Adipocyte (in vitro differentiated cells): ENCODE data around the gene FBXL14.
A peak's percentile ranks its signal among the peaks of the same experiment; 100 is the strongest.

Experiments
- DNase-seq: peaks from one replicate; pipeline ENCODE4 v3.0.0-alpha.2; 2015; ENCODE audit warnings: low read depth
- H3K27me3 ChIP-seq: replicated peaks from 2 replicates; pipeline ENCODE4 v1.7.0; 2013; ENCODE audit warnings: mild to moderate bottlenecking, low read length, moderate library complexity; ENCODE audit not compliant: control insufficient read depth, insufficient read depth
- H3K36me3 ChIP-seq: 2 replicates; pipeline ENCODE4 v1.7.0; 2013; ENCODE audit warnings: low read length, mild to moderate bottlenecking, moderate library complexity; ENCODE audit not compliant: control insufficient read depth, insufficient read depth, severe bottlenecking
- H3K4me1 ChIP-seq: 2 replicates; pipeline ENCODE4 v1.7.0; 2013; ENCODE audit warnings: mild to moderate bottlenecking, low read length, moderate library complexity; ENCODE audit not compliant: control insufficient read depth, insufficient read depth
- H3K4me3 ChIP-seq: 2 replicates; pipeline ENCODE4 v1.7.0; 2013; ENCODE audit warnings: mild to moderate bottlenecking, low read length, moderate library complexity
- H3K9ac ChIP-seq: 2 replicates; pipeline ENCODE4 v1.7.0; 2013; ENCODE audit warnings: mild to moderate bottlenecking, low read length, moderate library complexity
- H3K9me3 ChIP-seq: 2 replicates; pipeline ENCODE4 v1.7.0; 2013; ENCODE audit warnings: mild to moderate bottlenecking, low read length, moderate library complexity; ENCODE audit not compliant: control insufficient read depth

The FBXL14 gene, protein sequence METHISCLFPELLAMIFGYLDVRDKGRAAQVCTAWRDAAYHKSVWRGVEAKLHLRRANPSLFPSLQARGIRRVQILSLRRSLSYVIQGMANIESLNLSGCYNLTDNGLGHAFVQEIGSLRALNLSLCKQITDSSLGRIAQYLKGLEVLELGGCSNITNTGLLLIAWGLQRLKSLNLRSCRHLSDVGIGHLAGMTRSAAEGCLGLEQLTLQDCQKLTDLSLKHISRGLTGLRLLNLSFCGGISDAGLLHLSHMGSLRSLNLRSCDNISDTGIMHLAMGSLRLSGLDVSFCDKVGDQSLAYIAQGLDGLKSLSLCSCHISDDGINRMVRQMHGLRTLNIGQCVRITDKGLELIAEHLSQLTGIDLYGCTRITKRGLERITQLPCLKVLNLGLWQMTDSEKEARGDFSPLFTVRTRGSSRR

DNA sequence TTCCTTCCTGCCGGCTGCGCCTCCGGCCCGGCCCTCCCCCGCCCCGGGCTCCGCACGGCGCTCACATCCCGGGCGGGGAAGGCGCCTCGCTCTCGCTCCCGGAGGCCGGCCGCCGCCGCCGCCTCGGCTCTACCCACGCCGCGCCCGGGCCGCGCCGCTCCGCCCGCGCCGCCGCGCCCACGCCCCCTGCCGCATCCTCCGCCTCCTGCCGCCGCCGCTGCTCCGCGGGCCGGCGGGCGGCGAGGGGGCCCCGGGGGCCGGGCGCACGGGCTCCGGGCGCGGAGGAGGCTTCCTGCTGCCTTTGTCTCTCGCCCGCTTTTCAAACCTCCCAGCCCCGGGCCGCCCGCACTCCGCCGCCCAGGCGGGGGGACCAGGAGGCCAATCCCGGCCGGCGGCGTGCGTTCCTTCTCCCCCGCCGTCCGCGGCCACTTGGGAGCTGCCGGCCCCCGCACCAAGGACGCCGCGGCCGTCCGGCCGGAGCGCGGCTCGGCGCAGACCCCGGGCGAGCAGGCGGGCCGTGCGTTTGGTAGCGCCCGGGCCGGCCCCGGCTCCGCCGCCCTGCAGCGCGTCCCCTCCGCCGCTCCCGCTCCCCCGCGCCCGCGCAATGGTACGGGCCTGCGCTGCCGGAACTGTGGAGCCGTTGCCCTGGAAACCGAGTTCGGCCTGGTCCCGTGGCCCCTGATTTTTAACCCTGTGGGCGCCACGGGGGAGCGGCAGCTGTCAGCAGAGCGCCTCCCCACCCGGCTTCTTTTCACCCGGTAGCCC lies at the start of gene FBXL14:
Gene FBXL14 (minus strand): TSS at position 321 of the 765 bp plus-strand sequence. CDS start 515 bp downstream, outside the sequence.
- Histone ChIP-seq H3K4me3 (peak within 1 kb of the TSS; percentile 93), H3K4me1 (peaks cover 48% of the 10 kb centered on the region), H3K27me3 (no peaks in the 10 kb centered on the region), H3K36me3 (no peaks in the 10 kb centered on the region), H3K9me3 (no peaks in the 10 kb centered on the region), H3K9ac (peak within 1 kb of the TSS; percentile 92)
- peak; percentile 94 for DNase-seq

DNA sequence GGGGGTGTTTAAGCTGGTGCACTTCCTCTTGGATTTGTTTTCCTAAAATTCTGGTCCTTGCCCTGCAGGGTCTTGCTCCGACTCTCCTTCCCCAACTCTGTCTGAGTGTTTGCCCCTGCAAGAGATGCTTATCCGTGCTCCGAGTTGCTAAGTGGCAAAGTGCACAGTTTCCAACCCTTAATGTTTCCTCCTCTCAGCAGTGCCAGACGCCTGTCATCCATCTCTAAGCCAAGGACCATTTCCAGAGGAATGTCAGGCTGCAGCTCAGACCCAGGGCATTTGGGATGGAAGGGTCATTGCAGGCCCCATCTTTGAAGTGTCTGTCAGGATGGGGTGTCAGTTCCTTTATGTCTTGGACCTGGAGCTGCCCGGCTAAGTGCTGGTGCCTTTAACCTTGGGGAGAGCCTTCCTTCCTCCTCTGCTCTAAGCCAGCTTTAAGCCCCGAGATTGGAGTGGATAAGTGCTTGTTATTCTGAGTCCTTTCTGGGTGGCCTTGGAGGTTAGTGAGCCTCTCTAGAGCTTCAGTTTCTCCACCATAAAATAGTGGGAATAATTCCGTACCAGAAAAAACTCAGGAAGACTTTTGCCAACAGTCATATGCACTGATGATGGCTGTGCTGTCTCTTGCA lies 49.6 kb upstream of the FBXL14 start:
- peaks cover 15% of the 10 kb centered on the region for H3K4me1 ChIP-seq
- no peaks in the 10 kb centered on the region for H3K9me3 ChIP-seq
- no peaks in the 10 kb centered on the region for H3K36me3 ChIP-seq
- no peak overlapping the region for H3K9ac ChIP-seq
- DNase-seq, result no peak
- no peak overlapping the region for H3K4me3 ChIP-seq
- no peaks in the 10 kb centered on the region for H3K27me3 ChIP-seq

DNA sequence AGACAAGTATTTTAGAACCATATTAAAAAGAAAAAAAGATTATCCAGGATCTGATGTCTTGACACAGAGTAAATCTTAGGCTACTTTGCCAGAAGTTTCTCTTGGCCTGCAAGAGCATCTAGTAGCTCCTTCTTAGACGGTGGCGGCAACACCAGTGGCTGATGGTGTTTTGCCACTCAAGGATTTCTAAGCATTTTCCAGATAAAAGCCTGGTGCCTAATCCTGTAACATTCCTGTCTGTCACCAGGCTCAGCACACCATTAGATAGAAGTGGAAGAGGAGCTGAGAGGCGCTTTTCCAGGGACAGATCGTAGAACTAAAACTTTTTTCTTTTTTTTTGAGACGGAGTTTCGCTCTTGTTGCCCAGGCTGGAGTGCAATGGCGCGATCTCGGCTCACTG lies 48.7 kb upstream of the FBXL14 start:
- Histone ChIP-seq H3K9ac (no peak overlapping the region), H3K27me3 (no peaks in the 10 kb centered on the region), H3K4me1 (peaks cover 15% of the 10 kb centered on the region), H3K36me3 (no peaks in the 10 kb centered on the region), H3K4me3 (no peak overlapping the region), H3K9me3 (no peaks in the 10 kb centered on the region)
- DNase-seq, result no peak

DNA sequence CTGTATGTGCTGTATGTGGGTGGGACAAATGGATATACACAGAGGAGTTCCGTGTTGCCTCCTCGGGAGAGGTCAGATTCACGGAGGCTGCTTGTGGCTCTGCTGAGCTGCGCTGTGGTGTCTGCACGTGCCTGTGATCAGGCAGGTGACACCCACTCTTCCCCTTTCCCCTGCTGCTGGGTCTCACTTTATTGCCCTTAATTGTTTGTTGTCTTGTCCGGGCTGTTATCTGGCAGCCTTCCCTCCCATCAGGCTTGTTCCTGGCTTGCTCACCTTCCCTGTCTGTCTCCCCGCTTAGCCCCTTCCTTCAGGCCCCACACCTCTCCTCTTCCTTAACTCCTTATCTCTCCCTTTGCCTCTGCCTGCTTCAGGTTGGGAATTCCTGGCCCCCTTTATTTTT lies 48.1 kb upstream of the FBXL14 start:
- no peaks in the 10 kb centered on the region for H3K36me3 ChIP-seq
- H3K9ac ChIP-seq, result no peak overlapping the region
- no peak for DNase-seq
- no peak overlapping the region for H3K4me3 ChIP-seq
- peaks cover 15% of the 10 kb centered on the region for H3K4me1 ChIP-seq
- H3K27me3 ChIP-seq, result no peaks in the 10 kb centered on the region
- no peaks in the 10 kb centered on the region for H3K9me3 ChIP-seq

DNA sequence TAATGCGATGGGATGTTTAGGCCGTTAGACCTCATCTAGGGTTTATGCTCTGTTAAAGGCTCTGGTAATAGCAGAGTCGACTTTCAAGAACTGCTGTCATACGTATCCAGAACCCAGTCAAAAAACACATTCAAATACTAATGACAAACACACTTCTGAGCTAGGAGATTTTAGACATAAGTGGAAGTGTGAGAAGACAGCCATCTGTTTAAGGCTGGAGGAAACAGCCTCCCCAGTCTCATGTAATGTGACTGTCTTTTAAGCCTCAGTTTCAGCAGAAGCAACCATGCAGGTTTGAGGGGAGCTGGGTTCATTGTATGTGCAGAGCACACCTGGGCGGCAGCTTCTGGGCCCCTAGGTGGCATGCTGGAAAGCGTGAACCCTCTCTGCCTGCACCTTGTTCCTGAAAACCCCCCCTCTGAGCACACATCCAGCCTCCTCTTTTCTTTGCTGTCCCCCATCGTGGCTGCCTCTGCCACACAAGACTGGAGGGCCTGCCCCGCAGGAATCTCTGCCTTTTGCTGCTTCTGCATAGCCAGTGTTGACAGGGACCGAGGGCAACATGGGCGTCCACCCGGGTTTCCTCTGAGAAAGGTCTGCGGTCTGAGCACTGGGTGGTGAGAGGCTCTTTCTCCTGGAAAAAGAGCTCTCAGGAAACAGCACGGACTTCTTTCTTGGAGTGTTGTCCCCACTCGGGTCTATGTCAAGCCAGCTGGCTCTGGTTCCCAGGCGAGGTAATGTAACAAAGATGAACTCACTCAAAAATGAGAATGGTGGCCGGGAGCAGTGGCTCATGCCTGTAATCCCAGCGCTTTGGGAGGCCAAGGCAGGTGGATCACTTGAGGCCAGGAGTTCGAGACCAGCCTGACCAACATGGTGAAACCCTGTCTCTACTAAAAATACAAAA lies 46.2 kb upstream of the FBXL14 start:
- H3K4me1 ChIP-seq, result peaks cover 15% of the 10 kb centered on the region

DNA sequence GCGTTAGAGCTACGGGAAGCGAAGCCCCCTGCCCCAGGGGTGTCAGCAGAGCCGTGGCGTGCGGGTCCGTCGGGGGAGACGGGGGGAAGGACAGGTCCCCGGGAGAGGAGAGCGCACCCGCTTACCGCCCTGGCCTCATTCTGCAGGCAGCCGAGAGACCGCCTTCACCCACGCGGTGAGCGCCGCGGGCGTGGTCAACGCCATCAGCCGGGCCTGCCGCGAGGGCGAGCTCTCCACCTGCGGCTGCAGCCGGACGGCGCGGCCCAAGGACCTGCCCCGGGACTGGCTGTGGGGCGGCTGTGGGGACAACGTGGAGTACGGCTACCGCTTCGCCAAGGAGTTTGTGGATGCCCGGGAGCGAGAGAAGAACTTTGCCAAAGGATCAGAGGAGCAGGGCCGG lies 45.2 kb upstream of the FBXL14 start:
- Histone ChIP-seq H3K9me3 (no peaks in the 10 kb centered on the region), H3K4me1 (peaks cover 9% of the 10 kb centered on the region), H3K4me3 (no peak overlapping the region), H3K36me3 (no peaks in the 10 kb centered on the region), H3K9ac (no peak overlapping the region), H3K27me3 (no peaks in the 10 kb centered on the region)
- DNase-seq, result no peak

More for the DNA sequence above, 46.2 kb upstream of the FBXL14 start:
- H3K9ac ChIP-seq, result no peak overlapping the region
- no peaks in the 10 kb centered on the region for H3K9me3 ChIP-seq
- H3K4me3 ChIP-seq, result no peak overlapping the region
- DNase-seq, result no peak
- no peaks in the 10 kb centered on the region for H3K27me3 ChIP-seq
- H3K36me3 ChIP-seq, result no peaks in the 10 kb centered on the region

DNA sequence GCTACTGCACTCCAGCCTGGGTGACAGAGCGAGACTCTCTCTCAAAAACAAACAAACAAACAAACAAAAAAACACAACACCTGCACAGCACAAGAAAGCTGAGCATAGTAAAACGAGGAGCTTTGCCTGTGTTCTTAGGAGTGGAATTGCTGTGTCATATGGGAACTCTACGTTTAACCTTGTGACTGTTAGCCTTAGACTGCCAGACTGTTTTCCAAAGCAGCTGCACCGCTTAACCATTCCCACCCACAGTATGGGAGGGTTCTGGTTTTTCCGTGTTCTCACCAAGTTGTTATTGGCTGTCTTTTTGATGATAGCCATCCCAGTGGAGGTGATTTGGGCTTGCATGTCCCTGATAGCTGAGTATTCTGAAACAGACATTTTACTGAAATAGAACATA lies 43.8 kb upstream of the FBXL14 start:
- Histone ChIP-seq H3K4me3 (no peak overlapping the region), H3K9me3 (no peaks in the 10 kb centered on the region), H3K9ac (no peak overlapping the region), H3K27me3 (no peaks in the 10 kb centered on the region), H3K4me1 (peaks cover 8% of the 10 kb centered on the region), H3K36me3 (no peaks in the 10 kb centered on the region)
- no peak for DNase-seq

DNA sequence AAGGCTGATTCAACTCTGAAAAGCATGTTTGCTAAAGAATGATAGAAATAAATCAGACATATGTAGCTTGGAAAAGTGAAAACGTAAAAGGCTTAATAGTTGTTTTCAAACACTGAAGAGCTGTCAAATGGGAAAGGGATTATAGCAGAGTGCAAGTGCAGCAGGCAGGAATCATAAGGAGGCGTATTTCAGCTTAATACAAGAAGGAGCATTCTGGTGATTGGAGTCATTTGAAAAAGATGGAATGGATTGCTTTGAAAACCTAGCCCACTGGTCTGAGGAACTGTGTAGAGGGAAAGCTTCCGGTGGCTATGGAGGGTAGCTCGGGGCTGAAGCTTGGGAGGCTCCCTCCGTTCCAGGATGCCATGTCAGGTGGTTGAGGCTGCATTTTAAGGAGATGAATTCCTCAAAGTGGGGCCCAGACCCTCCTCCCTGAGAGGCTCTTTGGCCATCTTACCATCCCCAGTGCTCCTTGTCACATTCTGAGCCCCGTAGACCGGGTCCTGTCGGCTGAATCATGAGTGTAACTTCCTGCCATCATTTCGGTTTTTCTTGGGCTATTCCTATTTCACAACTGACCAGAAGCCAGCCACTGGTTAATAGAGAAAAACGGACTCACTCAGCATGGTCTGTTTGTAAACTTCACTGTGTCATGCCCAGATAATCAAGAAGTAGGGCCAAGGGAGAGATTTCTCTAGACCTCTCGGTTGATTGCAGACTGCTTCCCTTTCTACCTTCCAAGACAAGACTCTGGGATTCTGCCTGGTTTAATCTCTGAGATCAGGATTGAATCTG lies 41.1 kb upstream of the FBXL14 start:
- Histone ChIP-seq H3K9ac (no peak overlapping the region), H3K36me3 (no peaks in the 10 kb centered on the region), H3K4me3 (no peak overlapping the region), H3K9me3 (no peaks in the 10 kb centered on the region), H3K4me1 (peaks cover 15% of the 10 kb centered on the region), H3K27me3 (no peaks in the 10 kb centered on the region)
- no peak for DNase-seq

DNA sequence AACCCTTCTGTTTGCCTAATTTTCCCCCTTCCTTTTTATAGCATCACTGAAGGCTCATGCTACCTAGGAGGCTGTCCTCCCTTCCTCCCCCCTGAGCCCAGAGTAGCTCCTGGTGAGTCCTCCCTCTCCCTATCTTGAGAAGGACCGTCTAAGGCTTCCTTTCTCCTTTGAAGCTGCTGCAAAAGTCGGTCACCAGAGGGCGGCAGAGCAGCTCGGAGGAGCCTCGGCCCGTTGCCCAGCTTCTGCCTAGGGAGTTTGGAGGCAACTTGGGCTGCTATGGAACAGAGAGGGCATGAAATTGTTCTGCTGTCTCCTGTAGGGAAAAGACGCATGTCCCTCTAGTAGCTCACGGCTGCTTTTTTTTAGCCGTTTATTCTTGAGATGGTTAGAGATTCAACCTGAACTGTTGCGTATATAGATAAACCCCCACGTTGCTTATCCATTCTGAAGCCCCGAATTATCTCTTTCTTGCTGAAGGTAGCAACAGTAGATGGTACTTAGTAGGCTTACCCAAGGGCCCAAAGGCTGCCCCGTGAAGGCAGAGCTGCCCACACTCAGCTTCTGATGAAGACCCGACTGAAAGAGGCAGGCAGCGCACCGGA lies 40.3 kb upstream of the FBXL14 start:
- Histone ChIP-seq H3K4me3 (no peak overlapping the region), H3K9me3 (no peaks in the 10 kb centered on the region), H3K4me1 (peaks cover 17% of the 10 kb centered on the region), H3K27me3 (no peaks in the 10 kb centered on the region), H3K9ac (no peak overlapping the region), H3K36me3 (no peaks in the 10 kb centered on the region)
- peak; percentile 87 for DNase-seq

DNA sequence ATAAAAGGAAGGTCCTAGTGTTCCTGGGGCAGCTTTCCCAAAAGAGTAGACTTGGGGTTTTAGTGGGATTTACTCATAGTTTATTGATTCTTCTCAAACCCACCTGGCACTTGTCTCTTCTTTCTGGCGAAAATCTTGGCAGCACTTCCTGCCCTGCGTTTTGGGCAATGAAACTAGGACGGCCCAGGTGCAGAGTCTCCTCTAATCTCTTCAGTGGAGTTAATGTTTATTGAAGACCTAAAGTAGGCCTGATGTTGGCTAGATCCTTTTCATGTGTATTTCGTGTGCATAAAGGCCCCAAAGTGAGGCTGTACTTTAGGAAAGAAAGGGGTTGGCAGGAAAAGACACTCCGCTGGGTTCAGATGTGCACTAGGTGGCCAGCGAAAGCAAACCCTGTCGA lies 39.8 kb upstream of the FBXL14 start:
- H3K9ac ChIP-seq, result peak overlapping the region; percentile 19
- H3K9me3 ChIP-seq, result no peaks in the 10 kb centered on the region
- H3K36me3 ChIP-seq, result no peaks in the 10 kb centered on the region
- H3K4me3 ChIP-seq, result no peak overlapping the region
- no peak for DNase-seq
- peaks cover 17% of the 10 kb centered on the region for H3K4me1 ChIP-seq
- no peaks in the 10 kb centered on the region for H3K27me3 ChIP-seq
